Lower leg skin (tissue), 4 donors: ENCODE results near the gene ACO2. TPM values are rescaled to one million over a fixed set of nuclear protein-coding genes. Genes with fewer than 3 reads are reported as not detected.

Experiments
- DNase-seq, 2 donors: peaks; one replicate each; pipeline ENCODE4 v3.0.0-alpha.2; 2019; ENCODE audit warnings: low spot score in 2 of 2
- H3K4me3 ChIP-seq: fragments of 200-600 bp; sonication (generic); 2 replicates; pipeline ENCODE4 v1.5.1; 2017; ENCODE audit warnings: mild to moderate bottlenecking, low read depth; ENCODE audit not compliant: poor library complexity, severe bottlenecking
- POLR2A ChIP-seq, 2 donors: fragments of 450-650 bp; IDR thresholded peaks; one replicate each; pipeline ENCODE4 v1.6.1; 2016 to 2017; ENCODE audit warnings: antibody characterized with exemption in 2 of 2, mild to moderate bottlenecking in 1 of 2, moderate library complexity in 1 of 2
- WGBS, 2 donors: methylation state at CpG; one replicate each; pipeline ENCODE4 v1.1.5; 2018; 5-methylcytosine and 5-hydroxymethylcytosine counted together
- intact Hi-C: fragments of 100-400 bp; cut with DNase I; formaldehyde crosslinking; loops from one replicate; pipeline ENCODE4 v1.15.0; 2023; ENCODE audit warnings: low total_unique reads
- total RNA-seq, 4 donors: library from RNA; depleted of rRNA; stranded (reverse); fragments of >200 nt; gene quantifications; one replicate each; pipeline ENCODE4 v1.1.0, GENCODE V29; 2016
- TF ChIP-seq, protein P1 (sequence below), 3 donors: fragments of 450-650 bp; IDR thresholded peaks; one replicate each; pipeline ENCODE4 v1.5.1; 2016; ENCODE audit warnings: antibody characterized with exemption in 3 of 3, mild to moderate bottlenecking in 3 of 3, moderate library complexity in 2 of 3

The ACO2 gene
- total RNA-seq, 4 donors from 2014 or later = 64.0 to 103 (median 83.1) TPM

DNA sequence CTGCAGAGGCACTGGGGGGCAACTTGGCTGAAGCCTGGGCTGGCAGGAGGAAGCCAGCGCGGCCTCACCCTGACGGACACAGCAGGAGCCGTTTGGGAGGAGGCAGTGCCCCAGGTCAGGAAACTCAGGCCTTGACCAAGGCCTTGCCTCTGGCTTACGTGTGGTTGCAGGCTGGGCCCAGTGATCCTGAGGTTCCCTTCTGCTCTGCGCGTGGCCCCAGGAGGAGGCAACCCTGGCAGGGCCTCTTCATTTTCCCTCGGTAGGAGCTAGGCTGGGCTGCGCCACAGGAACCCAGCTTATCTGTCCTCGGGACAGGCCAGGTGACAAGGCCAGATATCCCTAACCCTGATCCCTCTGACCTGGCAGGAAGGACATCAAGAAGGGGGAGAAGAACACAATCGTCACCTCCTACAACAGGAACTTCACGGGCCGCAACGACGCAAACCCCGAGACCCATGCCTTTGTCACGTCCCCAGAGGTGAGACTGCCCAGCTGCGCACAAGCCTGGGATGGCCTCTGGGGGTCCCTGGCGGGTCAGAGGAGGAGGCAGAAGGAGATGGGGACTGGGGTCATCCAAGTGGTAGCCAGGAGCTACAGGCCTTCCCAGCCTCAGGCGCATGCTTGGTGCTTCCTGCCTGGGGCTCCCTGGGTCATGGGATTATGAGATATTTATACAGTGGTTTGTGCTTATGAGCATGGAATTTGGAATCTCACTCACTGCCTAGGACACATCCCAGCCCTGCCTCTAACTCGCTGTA is 54.7 kb downstream of the ACO2 start:
- no peak overlapping the region for H3K4me3 ChIP-seq
- 77 to 87% methylated on average over 21 of the region's 21 CpGs for WGBS, 2 donors
- TF ChIP-seq, protein P1, sequence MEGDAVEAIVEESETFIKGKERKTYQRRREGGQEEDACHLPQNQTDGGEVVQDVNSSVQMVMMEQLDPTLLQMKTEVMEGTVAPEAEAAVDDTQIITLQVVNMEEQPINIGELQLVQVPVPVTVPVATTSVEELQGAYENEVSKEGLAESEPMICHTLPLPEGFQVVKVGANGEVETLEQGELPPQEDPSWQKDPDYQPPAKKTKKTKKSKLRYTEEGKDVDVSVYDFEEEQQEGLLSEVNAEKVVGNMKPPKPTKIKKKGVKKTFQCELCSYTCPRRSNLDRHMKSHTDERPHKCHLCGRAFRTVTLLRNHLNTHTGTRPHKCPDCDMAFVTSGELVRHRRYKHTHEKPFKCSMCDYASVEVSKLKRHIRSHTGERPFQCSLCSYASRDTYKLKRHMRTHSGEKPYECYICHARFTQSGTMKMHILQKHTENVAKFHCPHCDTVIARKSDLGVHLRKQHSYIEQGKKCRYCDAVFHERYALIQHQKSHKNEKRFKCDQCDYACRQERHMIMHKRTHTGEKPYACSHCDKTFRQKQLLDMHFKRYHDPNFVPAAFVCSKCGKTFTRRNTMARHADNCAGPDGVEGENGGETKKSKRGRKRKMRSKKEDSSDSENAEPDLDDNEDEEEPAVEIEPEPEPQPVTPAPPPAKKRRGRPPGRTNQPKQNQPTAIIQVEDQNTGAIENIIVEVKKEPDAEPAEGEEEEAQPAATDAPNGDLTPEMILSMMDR (IDR thresholded peaks at IDR 0.05) = no peak
- TF ChIP-seq POLR2A (IDR thresholded peaks at IDR 0.05) = no peak
- no peak for DNase-seq
- intact Hi-C loops = no loop called here

DNA sequence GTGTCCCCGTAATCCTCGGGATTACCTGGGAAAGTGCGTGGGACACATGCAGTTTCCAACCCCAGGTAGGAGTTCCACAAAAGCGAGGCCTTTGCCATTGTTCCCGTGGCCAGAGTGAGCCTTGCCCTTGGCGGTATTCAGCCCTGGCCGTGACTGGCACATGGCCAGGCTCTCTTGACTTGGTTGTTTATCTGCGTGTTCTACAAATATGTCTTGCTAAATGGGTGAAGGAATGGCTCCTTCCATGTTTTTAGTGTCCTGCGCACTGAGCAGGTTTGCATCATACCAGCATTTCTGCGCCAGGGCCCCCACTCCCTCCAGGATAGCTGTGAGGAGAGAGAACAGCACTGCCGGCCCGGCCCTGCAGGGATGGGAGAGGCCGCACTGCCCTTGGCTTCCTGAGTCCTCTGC is 55.3 kb downstream of the ACO2 start:
- TF ChIP-seq, protein P1 (IDR thresholded peaks at IDR 0.05) = no peak
- TF ChIP-seq POLR2A (IDR thresholded peaks at IDR 0.05) = no peak
- intact Hi-C loops = no loop called here
- H3K4me3 ChIP-seq = no peak overlapping the region
- WGBS, 2 donors = 68 to 72% methylated on average over 13 of the region's 13 CpGs
- no peak for DNase-seq

DNA sequence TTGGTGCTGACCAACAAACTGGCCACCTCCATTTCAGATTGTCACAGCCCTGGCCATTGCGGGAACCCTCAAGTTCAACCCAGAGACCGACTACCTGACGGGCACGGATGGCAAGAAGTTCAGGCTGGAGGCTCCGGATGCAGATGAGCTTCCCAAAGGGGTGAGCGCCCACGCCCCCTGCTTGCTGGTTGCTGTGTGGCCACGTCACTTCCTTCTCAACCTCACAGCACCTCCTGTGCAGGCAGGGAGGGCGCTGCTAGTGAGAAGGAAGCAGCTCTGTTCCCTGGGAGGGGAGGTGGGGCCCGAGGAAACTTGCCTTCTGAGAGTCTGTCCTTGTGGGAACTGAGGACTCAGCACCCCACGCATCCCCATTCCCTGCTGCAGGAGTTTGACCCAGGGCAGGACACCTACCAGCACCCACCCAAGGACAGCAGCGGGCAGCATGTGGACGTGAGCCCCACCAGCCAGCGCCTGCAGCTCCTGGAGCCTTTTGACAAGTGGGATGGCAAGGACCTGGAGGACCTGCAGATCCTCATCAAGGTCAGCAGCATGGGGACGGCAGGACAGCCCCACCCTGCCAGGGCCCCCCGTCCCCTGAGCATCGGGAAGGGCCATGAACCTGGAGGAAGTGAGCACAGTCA is 56.0 kb downstream of the ACO2 start:
- no peak for DNase-seq
- WGBS, 2 donors = 71 to 79% methylated on average over 15 to 17 of the region's 17 CpGs
- no peak overlapping the region for H3K4me3 ChIP-seq
- no peak for TF ChIP-seq POLR2A (IDR thresholded peaks at IDR 0.05)
- TF ChIP-seq, protein P1 (IDR thresholded peaks at IDR 0.05) = no peak
- intact Hi-C loops = loop anchor here (5.0 kb wide), 1 partner anchor 123 kb away; no protein-coding TSS in a partner anchor

DNA sequence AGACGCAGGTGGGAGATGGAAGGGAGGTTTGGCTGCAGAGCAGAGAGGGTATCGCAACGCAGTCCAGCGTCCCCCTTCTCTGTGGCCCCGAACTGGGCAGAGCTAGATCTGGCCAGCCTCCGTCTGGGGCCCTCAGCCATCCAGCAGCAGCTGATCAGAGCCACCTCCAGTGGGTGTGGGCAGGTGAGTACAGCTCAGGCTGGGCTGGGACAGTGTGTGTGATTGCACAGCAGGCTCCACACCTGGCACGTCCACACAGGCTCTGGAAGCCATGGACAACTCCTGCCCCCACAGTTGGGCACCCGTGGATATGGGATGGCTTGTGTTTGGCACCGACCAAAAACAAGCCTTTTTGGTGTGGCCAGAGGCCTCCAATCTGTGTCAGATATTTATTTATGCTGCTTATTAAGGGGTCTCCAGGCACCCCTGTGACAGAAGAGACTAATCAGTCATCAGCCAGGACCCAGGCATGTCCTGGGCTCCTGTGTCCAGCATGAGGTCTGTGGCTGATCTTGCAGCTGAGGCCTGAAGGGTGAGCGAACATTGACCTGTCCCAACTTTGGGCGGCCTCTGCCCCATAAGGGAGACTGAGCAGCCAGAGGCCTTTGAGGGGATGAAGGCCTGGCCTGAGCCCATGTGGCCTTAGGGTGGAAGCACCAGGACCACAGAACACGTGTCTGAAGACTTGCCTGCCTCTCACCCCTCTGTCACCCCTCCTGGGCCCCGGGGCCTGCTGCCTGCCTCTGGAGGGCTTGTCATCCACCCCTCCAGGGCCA is 56.7 kb downstream of the ACO2 start:
- intact Hi-C loops = loop anchor here (5.0 kb wide), 1 partner anchor 123 kb away; no protein-coding TSS in a partner anchor
- H3K4me3 ChIP-seq = no peak overlapping the region
- TF ChIP-seq, protein P1 (IDR thresholded peaks at IDR 0.05) = no peak
- TF ChIP-seq POLR2A (IDR thresholded peaks at IDR 0.05) = no peak
- DNase-seq = no peak
- WGBS, 2 donors = 70 to 76% methylated on average over 11 to 12 of the region's 13 CpGs

DNA sequence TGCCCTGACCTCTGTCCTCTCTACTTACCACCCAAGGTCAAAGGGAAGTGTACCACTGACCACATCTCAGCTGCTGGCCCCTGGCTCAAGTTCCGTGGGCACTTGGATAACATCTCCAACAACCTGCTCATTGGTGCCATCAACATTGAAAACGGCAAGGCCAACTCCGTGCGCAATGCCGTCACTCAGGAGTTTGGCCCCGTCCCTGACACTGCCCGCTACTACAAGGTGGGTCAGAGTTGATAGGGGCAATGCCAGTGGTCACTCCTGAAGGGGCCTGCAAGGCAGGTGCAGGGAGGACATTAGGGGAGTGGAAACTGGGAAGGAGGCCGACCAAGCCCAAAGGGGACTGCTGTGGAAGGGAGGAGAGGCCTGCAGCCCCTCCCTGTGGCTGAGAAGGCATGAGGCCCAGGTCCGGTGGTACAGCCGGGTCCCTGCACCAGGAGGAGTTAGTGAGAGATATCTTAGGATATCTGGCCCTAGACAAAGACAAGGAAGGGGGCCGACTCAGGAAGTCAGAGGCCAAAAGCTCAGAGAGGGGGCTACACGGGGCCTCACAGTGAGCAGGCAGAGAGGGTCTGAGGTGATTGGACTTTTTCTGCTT is 57.4 kb downstream of the ACO2 start:
- intact Hi-C loops = loop anchor here (5.0 kb wide), 1 partner anchor 124 kb away; no protein-coding TSS in a partner anchor
- no peak for DNase-seq
- 72 to 77% methylated on average over 12 of the region's 12 CpGs for WGBS, 2 donors
- TF ChIP-seq, protein P1 (IDR thresholded peaks at IDR 0.05) = no peak
- TF ChIP-seq POLR2A (IDR thresholded peaks at IDR 0.05) = no peak
- no peak overlapping the region for H3K4me3 ChIP-seq
